Endothelial cell (in vitro differentiated cells): ENCODE measurements around the gene SHF. TPM values are rescaled to one million over a fixed set of nuclear protein-coding genes. Genes with fewer than 3 reads are reported as not detected.

Source experiments
- DNase-seq: peaks from one replicate; pipeline ENCODE4 v3.0.0; 2021; ENCODE audit warnings: low spot score
- H3K27ac Mint-ChIP-seq: one replicate; pipeline ENCODE4 v1.8.0; 2021; ENCODE audit warnings: mixed read lengths, inconsistent platforms; ENCODE audit not compliant: unreplicated experiment
- H3K27me3 Mint-ChIP-seq: one replicate; pipeline ENCODE4 v1.8.0; 2021; ENCODE audit warnings: mild to moderate bottlenecking, moderate library complexity, mixed read lengths, inconsistent platforms; ENCODE audit not compliant: unreplicated experiment
- H3K36me3 Mint-ChIP-seq: one replicate; pipeline ENCODE4 v1.8.0; 2021; ENCODE audit warnings: mild to moderate bottlenecking, low read depth, mixed read lengths, inconsistent platforms; ENCODE audit not compliant: unreplicated experiment
- H3K4me1 Mint-ChIP-seq: one replicate; pipeline ENCODE4 v1.8.0; 2021; ENCODE audit warnings: mild to moderate bottlenecking, mixed read lengths, inconsistent platforms; ENCODE audit not compliant: unreplicated experiment
- H3K4me3 Mint-ChIP-seq: one replicate; pipeline ENCODE4 v1.8.0; 2021; ENCODE audit warnings: mild to moderate bottlenecking, mixed read lengths, inconsistent platforms; ENCODE audit not compliant: unreplicated experiment
- H3K9me3 Mint-ChIP-seq: one replicate; pipeline ENCODE4 v1.8.0; 2021; ENCODE audit warnings: mixed read lengths, inconsistent platforms; ENCODE audit not compliant: unreplicated experiment
- CTCF ChIP-seq: fragments of 200-600 bp; sonication (generic); IDR thresholded peaks from one replicate; pipeline ENCODE4 v1.5.0; 2021; ENCODE audit warnings: antibody characterized with exemption; ENCODE audit not compliant: unreplicated experiment
- total RNA-seq: library from RNA; stranded (reverse); fragmentation: NEBNext Ultra II Directional; extraction: Animal tissue kit (Norgen Biotek cat#: 25700); gene quantifications from one replicate; pipeline ENCODE4 v1.2.1, GENCODE V29; 2021; ENCODE audit not compliant: unreplicated experiment

The SHF gene
- total RNA-seq, 1 donor from 2014 or later, result 23.0 TPM

GRCh38 chr15:45120081-45120972, 67.4 kb downstream of the SHF start:
- Mint-ChIP-seq H3K4me3 (no peak overlapping the region), H3K9me3 (no peaks in the 10 kb centered on the region), H3K27ac (no peak overlapping the region), H3K36me3 (peaks cover 3% of the 10 kb centered on the region), H3K4me1 (peaks cover 23% of the 10 kb centered on the region), H3K27me3 (peaks cover 30% of the 10 kb centered on the region)
- no peak for DNase-seq
- TF ChIP-seq CTCF, result no peak

- Mint-ChIP-seq H3K4me1 (peaks cover 27% of the 10 kb centered on the region), H3K9me3 (no peaks in the 10 kb centered on the region), H3K4me3 (no peak overlapping the region), H3K27ac (no peak overlapping the region), H3K27me3 (peaks cover 36% of the 10 kb centered on the region), H3K36me3 (peaks cover 3% of the 10 kb centered on the region)
- no peak for DNase-seq
- no peak for TF ChIP-seq CTCF
Measured at GRCh38 chr15:45118996-45119395, 68.8 kb downstream of the SHF start.

GRCh38 chr15:45118131-45118588, 69.6 kb downstream of the SHF start:
- H3K9me3 Mint-ChIP-seq, result no peaks in the 10 kb centered on the region

GRCh38 chr15:45117308-45118130, 70.2 kb downstream of the SHF start:
- Mint-ChIP-seq H3K27me3 (peaks cover 42% of the 10 kb centered on the region), H3K4me3 (peak overlapping the region; percentile 74), H3K27ac (no peak overlapping the region), H3K36me3 (peaks cover 3% of the 10 kb centered on the region), H3K9me3 (no peaks in the 10 kb centered on the region), H3K4me1 (peaks cover 26% of the 10 kb centered on the region)
- TF ChIP-seq CTCF, result no peak
- DNase-seq, result no peak

More at GRCh38 chr15:45118131-45118588, 69.6 kb downstream of the SHF start:
- Mint-ChIP-seq H3K4me1 (peaks cover 29% of the 10 kb centered on the region), H3K4me3 (no peak overlapping the region), H3K36me3 (peaks cover 3% of the 10 kb centered on the region), H3K27me3 (peaks cover 42% of the 10 kb centered on the region), H3K27ac (no peak overlapping the region)
- TF ChIP-seq CTCF, result peak; percentile 82
- DNase-seq, result peak; percentile 92

Other genes with a start within 250 kb of the SHF start
- gene TERB2, start 231.3 kb downstream of the SHF start, total RNA-seq, result not detected
- gene SORD, start 164.8 kb downstream of the SHF start, total RNA-seq, result 16.9 TPM
- 1.2 TPM for gene DUOX2, start 73.8 kb downstream of the SHF start, total RNA-seq
- gene DUOXA2, start 73.6 kb downstream of the SHF start, total RNA-seq, result not detected
- 1.9 TPM for gene DUOXA1, start 58.1 kb downstream of the SHF start, total RNA-seq
- not detected for gene DUOX1, start 58.0 kb downstream of the SHF start, total RNA-seq
- not detected for gene SLC28A2, start 64.3 kb upstream of the SHF start, total RNA-seq
- 3.5 TPM for gene GATM, start 190.6 kb upstream of the SHF start, total RNA-seq